Upper lobe of right lung (tissue), 1 donor: ENCODE measurements around the gene TSPO. TPM values are rescaled to one million over a fixed set of nuclear protein-coding genes. Genes with fewer than 3 reads are reported as not detected.

Experiments used
- ATAC-seq: fragments of 200-7000 bp; cut with Tn5 transposase; one replicate; pipeline ENCODE4 v1.9.1; 2020; ENCODE audit warnings: mild to moderate bottlenecking, moderate library complexity
- DNase-seq: peaks from one replicate; pipeline ENCODE4 v3.0.0-alpha.2; 2020
- H3K27ac ChIP-seq: fragments of 200-600 bp; one replicate; pipeline ENCODE4 v1.8.0; 2022
- H3K27me3 ChIP-seq: fragments of 200-600 bp; one replicate; pipeline ENCODE4 v1.8.0; 2022; ENCODE audit warnings: mild to moderate bottlenecking
- H3K36me3 ChIP-seq: fragments of 200-600 bp; one replicate; pipeline ENCODE4 v1.8.0; 2022
- H3K4me1 ChIP-seq: fragments of 200-600 bp; one replicate; pipeline ENCODE4 v1.8.0; 2022
- H3K4me3 ChIP-seq: fragments of 200-600 bp; one replicate; pipeline ENCODE4 v1.8.0; 2022; ENCODE audit warnings: mild to moderate bottlenecking
- H3K9me3 ChIP-seq: fragments of 200-600 bp; one replicate; pipeline ENCODE4 v1.8.0; 2022
- intact Hi-C: fragments of 100-400 bp; cut with DNase I; formaldehyde crosslinking; loops from one replicate; pipeline ENCODE4 v1.11.0; 2022
- total RNA-seq: library from RNA; stranded (reverse); fragmentation: NEBNext Ultra II Directional; extraction: Animal tissue kit (Norgen Biotek cat#: 25700); gene quantifications from one replicate; pipeline ENCODE4 v1.2.1, GENCODE V29; 2021
- TF ChIP-seq, protein P1 (sequence below): fragments of 200-600 bp; IDR thresholded peaks from one replicate; pipeline ENCODE4 v1.8.0; 2022; ENCODE audit warnings: antibody characterized with exemption
- donor health status: DM: no; HTN: yes; CAD: no; lungs with severe emphysema.

Gene TSPO
- total RNA-seq, 1 donor from 2014 or later, result 185 TPM

DNA sequence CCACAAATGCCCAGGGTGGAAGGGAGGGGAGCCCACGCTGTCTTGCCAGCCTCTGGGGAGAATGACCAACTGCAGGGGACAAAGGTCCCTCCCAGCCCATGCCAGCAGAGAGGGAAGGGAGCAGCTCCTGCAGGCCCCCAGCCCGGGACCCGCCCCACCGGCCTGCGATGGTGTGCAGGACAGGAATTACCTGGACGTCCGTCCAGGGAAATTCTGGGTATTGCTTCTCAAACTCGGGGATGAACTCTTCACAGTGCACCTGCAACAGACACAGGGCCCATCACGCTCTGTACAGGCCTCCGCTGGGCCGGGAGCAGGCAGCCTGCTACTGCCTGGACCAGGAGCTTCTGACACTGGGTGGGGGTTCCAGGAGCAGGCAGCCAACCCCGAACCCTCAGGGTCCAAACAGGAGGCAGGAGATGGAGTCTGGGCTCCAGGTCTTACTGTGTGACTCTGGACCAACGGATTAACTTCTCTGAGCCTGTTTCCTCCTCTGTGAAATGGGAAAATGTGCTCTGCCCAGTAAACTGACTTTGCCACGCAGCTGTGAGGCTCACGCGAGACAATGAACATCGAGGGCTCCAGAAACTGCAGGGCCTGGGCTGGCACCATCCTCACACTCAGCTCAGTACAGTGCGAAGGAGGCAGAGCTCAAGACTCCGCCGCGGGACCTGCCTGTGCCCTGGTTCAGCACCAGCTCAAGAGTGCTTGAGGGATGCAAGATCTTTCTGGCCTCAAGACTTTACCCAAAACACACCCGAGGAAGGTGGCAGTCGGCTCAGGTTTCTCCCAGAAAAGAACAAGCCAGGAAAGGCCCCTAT lies 18.2 kb downstream of the TSPO start:
- peaks cover 42% of the 10 kb centered on the region for H3K36me3 ChIP-seq
- H3K4me3 ChIP-seq, result no peak overlapping the region
- no peak overlapping the region for H3K27ac ChIP-seq
- intact Hi-C loops, result no loop called here
- TF ChIP-seq, protein P1, sequence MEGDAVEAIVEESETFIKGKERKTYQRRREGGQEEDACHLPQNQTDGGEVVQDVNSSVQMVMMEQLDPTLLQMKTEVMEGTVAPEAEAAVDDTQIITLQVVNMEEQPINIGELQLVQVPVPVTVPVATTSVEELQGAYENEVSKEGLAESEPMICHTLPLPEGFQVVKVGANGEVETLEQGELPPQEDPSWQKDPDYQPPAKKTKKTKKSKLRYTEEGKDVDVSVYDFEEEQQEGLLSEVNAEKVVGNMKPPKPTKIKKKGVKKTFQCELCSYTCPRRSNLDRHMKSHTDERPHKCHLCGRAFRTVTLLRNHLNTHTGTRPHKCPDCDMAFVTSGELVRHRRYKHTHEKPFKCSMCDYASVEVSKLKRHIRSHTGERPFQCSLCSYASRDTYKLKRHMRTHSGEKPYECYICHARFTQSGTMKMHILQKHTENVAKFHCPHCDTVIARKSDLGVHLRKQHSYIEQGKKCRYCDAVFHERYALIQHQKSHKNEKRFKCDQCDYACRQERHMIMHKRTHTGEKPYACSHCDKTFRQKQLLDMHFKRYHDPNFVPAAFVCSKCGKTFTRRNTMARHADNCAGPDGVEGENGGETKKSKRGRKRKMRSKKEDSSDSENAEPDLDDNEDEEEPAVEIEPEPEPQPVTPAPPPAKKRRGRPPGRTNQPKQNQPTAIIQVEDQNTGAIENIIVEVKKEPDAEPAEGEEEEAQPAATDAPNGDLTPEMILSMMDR, result no peak
- ATAC-seq (no peak), DNase-seq (no peak)
- H3K27me3 ChIP-seq, result no peaks in the 10 kb centered on the region
- H3K9me3 ChIP-seq, result no peaks in the 10 kb centered on the region
- H3K4me1 ChIP-seq, result peaks cover 6% of the 10 kb centered on the region

DNA sequence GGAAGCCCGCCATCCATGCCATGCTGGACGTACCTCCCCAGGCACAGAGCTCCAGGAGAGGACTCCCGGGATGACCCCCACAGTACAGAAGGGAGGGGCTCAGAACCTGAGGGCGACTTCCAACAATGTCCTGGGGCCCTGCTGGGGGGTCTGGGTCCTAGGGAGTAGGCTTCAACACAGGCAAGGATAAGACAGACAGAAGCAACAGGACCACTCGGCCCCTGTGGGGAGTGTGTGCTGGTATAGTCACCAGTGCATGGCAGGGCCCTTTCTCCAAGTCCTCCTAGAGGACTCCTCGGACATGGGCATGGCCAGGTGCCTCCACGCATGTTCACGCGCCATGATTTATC lies 18.7 kb downstream of the TSPO start:
- no peaks in the 10 kb centered on the region for H3K9me3 ChIP-seq
- TF ChIP-seq, protein P1, result no peak
- ATAC-seq, result no peak
- peaks cover under 1% of the 10 kb centered on the region for H3K4me1 ChIP-seq
- peaks cover 47% of the 10 kb centered on the region for H3K36me3 ChIP-seq
- H3K27ac ChIP-seq, result no peak overlapping the region
- DNase-seq, result no peak
- no peaks in the 10 kb centered on the region for H3K27me3 ChIP-seq
- no peak overlapping the region for H3K4me3 ChIP-seq
- intact Hi-C loops, result no loop called here

DNA sequence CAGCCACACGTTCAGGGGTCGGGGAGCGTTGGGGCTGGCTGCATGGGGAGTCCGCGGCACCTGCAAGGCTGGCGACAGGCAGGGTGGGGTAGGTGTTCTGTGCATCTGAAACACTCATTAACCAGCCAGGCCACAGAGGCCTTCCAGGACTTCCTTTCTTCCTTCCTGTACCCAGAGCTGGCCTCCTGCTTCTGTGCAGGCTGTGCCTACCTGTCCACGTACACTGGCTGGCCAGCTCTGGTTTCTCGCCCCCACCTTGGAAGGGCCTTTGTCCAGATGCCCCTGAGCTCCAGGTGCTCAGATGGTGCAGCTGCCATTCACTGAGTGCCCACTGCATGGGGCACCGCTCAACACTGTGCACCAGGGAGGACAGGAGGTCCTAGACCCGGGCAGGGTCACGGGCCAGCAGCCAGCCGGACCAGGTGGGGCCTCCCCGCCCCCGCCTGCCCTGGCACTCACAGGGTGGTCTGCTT lies 19.7 kb downstream of the TSPO start:
- Histone ChIP-seq H3K27ac (no peak overlapping the region), H3K9me3 (no peaks in the 10 kb centered on the region), H3K4me1 (no peaks in the 10 kb centered on the region), H3K27me3 (no peaks in the 10 kb centered on the region), H3K36me3 (peaks cover 55% of the 10 kb centered on the region), H3K4me3 (no peak overlapping the region)
- DNase-seq, result no peak
- intact Hi-C loops, result no loop called here
- TF ChIP-seq, protein P1, result no peak
- ATAC-seq, result no peak

DNA sequence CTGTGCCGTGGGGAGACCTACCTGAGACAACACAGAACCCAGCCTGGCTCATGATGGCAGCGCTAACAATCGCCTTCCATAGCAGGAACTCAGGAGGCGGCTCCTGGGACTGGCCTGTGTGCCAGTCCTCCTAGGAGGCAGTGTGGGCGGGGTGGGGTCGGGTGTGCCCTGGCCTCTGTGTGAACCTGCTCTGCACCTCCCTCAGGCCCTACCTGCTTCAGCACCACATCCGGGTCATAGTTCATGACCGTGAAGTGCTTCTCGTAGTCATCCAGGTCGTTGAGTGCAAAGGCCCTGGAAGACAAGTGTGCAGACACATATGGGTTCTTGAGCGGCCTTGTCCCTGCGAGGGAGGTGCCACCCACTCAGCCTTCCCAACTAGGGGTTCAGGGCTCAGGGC lies 20.2 kb downstream of the TSPO start:
- Histone ChIP-seq H3K4me1 (no peaks in the 10 kb centered on the region), H3K27ac (no peak overlapping the region), H3K9me3 (no peaks in the 10 kb centered on the region), H3K4me3 (no peak overlapping the region), H3K27me3 (no peaks in the 10 kb centered on the region), H3K36me3 (peaks cover 58% of the 10 kb centered on the region)
- DNase-seq (no peak), ATAC-seq (no peak)
- TF ChIP-seq, protein P1, result no peak
- intact Hi-C loops, result no loop called here

DNA sequence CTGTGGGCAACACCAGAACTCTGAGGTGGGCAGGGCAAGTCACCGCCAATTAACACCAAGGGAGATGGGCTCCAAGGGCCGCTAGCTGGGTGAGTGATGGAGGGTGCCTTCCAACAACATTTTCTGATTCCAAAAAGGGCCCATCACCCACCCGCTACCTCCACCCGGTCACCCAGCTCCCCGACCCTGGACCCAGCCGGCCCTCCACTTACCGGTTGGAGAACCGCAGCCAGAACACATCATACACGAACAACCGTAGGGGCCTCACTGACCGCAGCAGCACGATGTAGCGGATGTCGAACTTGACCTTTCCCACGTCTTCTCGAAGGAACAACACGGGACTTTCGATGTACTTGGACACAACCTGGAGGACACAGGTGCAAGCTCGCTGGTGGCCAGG lies 20.8 kb downstream of the TSPO start:
- ATAC-seq, result no peak

More for the DNA sequence above, 20.8 kb downstream of the TSPO start:
- Histone ChIP-seq H3K27me3 (no peaks in the 10 kb centered on the region), H3K9me3 (no peaks in the 10 kb centered on the region), H3K4me3 (no peak overlapping the region), H3K4me1 (no peaks in the 10 kb centered on the region), H3K36me3 (peaks cover 58% of the 10 kb centered on the region), H3K27ac (no peak overlapping the region)
- DNase-seq, result no peak
- TF ChIP-seq, protein P1, result no peak
- intact Hi-C loops, result no loop called here
